DMS153 treated with DMSO at 0.1 percent for 48 hours (cell line): ENCODE measurements around the gene RFX1.

ENCODE experiments used
- DNase-seq: peaks from one replicate; lab custom pipeline; 2025; ENCODE audit not compliant: unreplicated experiment; lab: John Stamatoyannopoulos, UW

The RFX1 gene

GRCh38 chr19:13914777-13915176 lies 91.3 kb downstream of the RFX1 start:
- no peak for DNase-seq

GRCh38 chr19:13913352-13913751 lies 92.8 kb downstream of the RFX1 start:
- no peak for DNase-seq
